Neutrophil (primary cell): ENCODE data around the gene FAM161B.
"Not testable (repeated sequence)": the region's sequence is repeated elsewhere in the genome, so short reads cannot be mapped to it uniquely, and the experiment has no call there.

ENCODE experiments used
- H3K27ac ChIP-seq: fragments of 200-600 bp; sonication (generic); 2 replicates; pipeline ENCODE4 v1.5.1; 2016; ENCODE audit warnings: mild to moderate bottlenecking, moderate library complexity
- H3K27me3 ChIP-seq: fragments of 200-600 bp; sonication (generic); 2 replicates; pipeline ENCODE4 v1.6.0; 2016; ENCODE audit warnings: mild to moderate bottlenecking
- H3K36me3 ChIP-seq: fragments of 200-600 bp; sonication (generic); 2 replicates; pipeline ENCODE4 v1.5.1; 2017
- H3K4me1 ChIP-seq, 2 experiments: fragments of 200-600 bp in 1 of 2; sonication (generic) in 1 of 2; 1 replicate in 1 of 2; 2 replicates in 1 of 2; pipeline versions ENCODE4 v1.5.1 to v1.6.1; 2013 to 2016; ENCODE audit warnings: low read depth in 1 of 2, low read length in 1 of 2, mild to moderate bottlenecking in 1 of 2, moderate library complexity in 1 of 2; ENCODE audit not compliant: control insufficient read depth in 1 of 2, insufficient read depth in 1 of 2
- H3K4me3 ChIP-seq, 2 experiments: fragments of 200-600 bp in 1 of 2; sonication (generic) in 1 of 2; 1 replicate in 1 of 2; 2 replicates in 1 of 2; pipeline ENCODE4 v1.5.1; 2013 to 2016; ENCODE audit warnings: low read depth in 1 of 2, low read length in 1 of 2, mild to moderate bottlenecking in 1 of 2, moderate library complexity in 1 of 2
- H3K9me3 ChIP-seq: fragments of 200-600 bp; sonication (generic); 2 replicates; pipeline ENCODE4 v1.5.1; 2016
- CTCF ChIP-seq: fragments of 200-600 bp; sonication (generic); IDR thresholded peaks from 2 replicates; pipeline ENCODE4 v1.5.1; 2016; ENCODE audit warnings: antibody characterized with exemption

Gene FAM161B

GRCh38 chr14:73916324-73916723, 33.6 kb downstream of the FAM161B start:
- Histone ChIP-seq H3K9me3 (no peaks in the 10 kb centered on the region), H3K4me1 (no peaks in the 10 kb centered on the region), H3K27ac (no peak overlapping the region), H3K4me3 (no peak overlapping the region), H3K27me3 (no peaks in the 10 kb centered on the region), H3K36me3 (peaks cover 65% of the 10 kb centered on the region)
- TF ChIP-seq CTCF: no peak

- Histone ChIP-seq H3K4me1 (no peaks in the 10 kb centered on the region), H3K27me3 (no peaks in the 10 kb centered on the region), H3K27ac (no peak overlapping the region), H3K9me3 (no peaks in the 10 kb centered on the region), H3K36me3 (peaks cover 75% of the 10 kb centered on the region), H3K4me3 (no peak overlapping the region)
- TF ChIP-seq CTCF: no peak
Observed at GRCh38 chr14:73913256-73913655, 36.6 kb downstream of the FAM161B start.

- H3K9me3 ChIP-seq: no peaks in the 10 kb centered on the region
- no peaks in the 10 kb centered on the region for H3K4me1 ChIP-seq
- no peak overlapping the region for H3K4me3 ChIP-seq
- no peak overlapping the region for H3K27ac ChIP-seq
- H3K36me3 ChIP-seq: peaks cover 84% of the 10 kb centered on the region
- no peaks in the 10 kb centered on the region for H3K27me3 ChIP-seq
- no peak for TF ChIP-seq CTCF
Observed at GRCh38 chr14:73909681-73910080, 40.2 kb downstream of the FAM161B start.

- H3K27me3 ChIP-seq: no peaks in the 10 kb centered on the region
- H3K4me3 ChIP-seq: no peak overlapping the region
- H3K4me1 ChIP-seq: peaks cover 14 to 16% of the 10 kb centered on the region in 2 experiments
- no peak overlapping the region for H3K27ac ChIP-seq
- H3K36me3 ChIP-seq: peaks cover 75% of the 10 kb centered on the region
- no peak for TF ChIP-seq CTCF
- H3K9me3 ChIP-seq: no peaks in the 10 kb centered on the region
Observed at GRCh38 chr14:73903028-73903427, 46.9 kb downstream of the FAM161B start.

GRCh38 chr14:73896521-73896920, 53.4 kb downstream of the FAM161B start:
- Histone ChIP-seq H3K27ac (no peak overlapping the region), H3K4me3 (no peak overlapping the region), H3K27me3 (no peaks in the 10 kb centered on the region), H3K36me3 (peaks cover 77% of the 10 kb centered on the region), H3K9me3 (no peaks in the 10 kb centered on the region), H3K4me1 (peaks cover 14 to 19% of the 10 kb centered on the region in 2 experiments)
- no peak for TF ChIP-seq CTCF

- Histone ChIP-seq H3K36me3 (peaks cover 73% of the 10 kb centered on the region), H3K27me3 (no peaks in the 10 kb centered on the region), H3K4me1 (peaks cover 14 to 19% of the 10 kb centered on the region in 2 experiments), H3K9me3 (no peaks in the 10 kb centered on the region), H3K27ac (no peak overlapping the region), H3K4me3 (no peak overlapping the region)
- TF ChIP-seq CTCF: no peak
Observed at GRCh38 chr14:73895939-73896338, 54.0 kb downstream of the FAM161B start.

GRCh38 chr14:73894180-73894687, 55.7 kb downstream of the FAM161B start:
- Histone ChIP-seq H3K4me1 (peaks cover 7 to 14% of the 10 kb centered on the region in 2 experiments), H3K36me3 (peaks cover 64% of the 10 kb centered on the region)
- not testable (repeated sequence) for H3K9me3 ChIP-seq, H3K27me3 ChIP-seq, H3K27ac ChIP-seq, H3K4me3 ChIP-seq
